Esophagus muscularis mucosa (tissue), 4 donors: Measurements from ENCODE around the gene ALDH18A1. TPM values are rescaled to one million over a fixed set of nuclear protein-coding genes. Genes with fewer than 3 reads are reported as not detected.
A peak's percentile ranks its signal among the peaks of the same experiment; 100 is the strongest.

Experiments
- DNase-seq: peaks from one replicate; pipeline ENCODE4 v3.0.0-alpha.2; 2017; ENCODE audit errors: extremely low spot score
- H3K27ac ChIP-seq, 4 donors: fragments of 200-600 bp; sonication (generic); replicated peaks in 1 of 4; 1 replicate in 3 of 4; 2 replicates in 1 of 4; pipeline ENCODE4 v1.5.1; 2016 to 2019; ENCODE audit warnings: mild to moderate bottlenecking in 1 of 4
- H3K27me3 ChIP-seq, 4 donors: fragments of 200-600 bp; sonication (generic); one replicate each; pipeline versions ENCODE4 v1.5.1 to v1.6.0; 2016 to 2019
- H3K36me3 ChIP-seq, 4 donors: fragments of 200-600 bp; sonication (generic); one replicate each; pipeline ENCODE4 v1.5.1; 2016 to 2019
- H3K4me1 ChIP-seq, 4 donors: fragments of 200-600 bp; sonication (generic); one replicate each; pipeline ENCODE4 v1.5.1; 2016 to 2019
- H3K4me3 ChIP-seq, 4 donors: fragments of 200-600 bp; sonication (generic); 1 replicate in 2 of 4; 2 replicates in 2 of 4; pipeline ENCODE4 v1.5.1; 2016 to 2019; ENCODE audit warnings: mild to moderate bottlenecking in 4 of 4, moderate library complexity in 1 of 4
- H3K9me3 ChIP-seq, 4 donors: fragments of 200-600 bp; sonication (generic); 1 replicate in 3 of 4; 2 replicates in 1 of 4; pipeline ENCODE4 v1.5.1; 2016 to 2019
- EP300 ChIP-seq: sonication (generic); formaldehyde crosslinking; IDR thresholded peaks from one replicate; pipeline ENCODE4 v1.6.1; 2017; ENCODE audit warnings: antibody characterized with exemption
- POLR2A ChIP-seq: fragments of 450-650 bp; IDR thresholded peaks from one replicate; pipeline ENCODE4 v1.6.1; 2017; ENCODE audit warnings: antibody characterized with exemption, moderate library complexity, mild to moderate bottlenecking, low read depth
- POLR2AphosphoS5 ChIP-seq, 2 donors: sonication (generic); formaldehyde crosslinking; IDR thresholded peaks; one replicate each; pipeline ENCODE4 v1.6.1; 2017; ENCODE audit warnings: antibody characterized with exemption in 2 of 2
- WGBS: methylation state at CpG from one replicate; pipeline ENCODE4 v1.1.5; 2018; 5-methylcytosine and 5-hydroxymethylcytosine counted together
- intact Hi-C: fragments of 100-400 bp; cut with DNase I; formaldehyde crosslinking; loops from one replicate; pipeline ENCODE4 v1.15.1; 2023
- total RNA-seq, 4 donors: library from RNA; depleted of rRNA; stranded (reverse); fragments of >200 nt; gene quantifications; one replicate each; pipeline versions ENCODE4 v1.1.0 to v1.2.1, GENCODE V29; 2016
- TF ChIP-seq, protein P1 (sequence below), 3 experiments: fragments of 200-600 bp in 2 of 3; fragments of 450-650 bp in 1 of 3; sonication (generic) in 2 of 3; IDR thresholded peaks; one replicate each; pipeline ENCODE4 v1.5.1; 2017 to 2019; ENCODE audit warnings: antibody characterized with exemption in 3 of 3, mild to moderate bottlenecking in 2 of 3, moderate library complexity in 1 of 3

Gene ALDH18A1
- total RNA-seq, 4 donors from 2014 or later, result 13.7 to 27.7 (median 21.8) TPM

DNA sequence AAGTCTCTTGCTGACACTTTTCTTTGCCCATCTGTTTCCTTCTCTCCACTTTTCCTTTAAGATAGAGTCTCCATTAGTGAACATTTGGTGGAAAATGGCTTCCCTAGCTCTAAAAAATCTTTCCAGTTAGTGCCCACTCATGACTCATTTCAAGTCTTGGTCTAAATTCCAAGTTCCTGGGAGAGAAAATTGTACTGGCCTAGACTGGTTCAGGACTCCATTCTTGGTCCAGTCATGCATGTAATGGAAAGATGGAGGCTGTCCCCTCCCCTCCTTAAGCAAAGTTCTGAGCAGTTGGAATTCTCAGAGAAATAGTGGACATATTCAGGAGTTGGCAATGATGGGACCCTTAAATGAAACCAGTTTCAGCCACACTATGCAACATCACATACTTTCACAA lies 3.8 kb upstream of the ALDH18A1 start:
- DNase-seq, result peak; percentile 12
- Histone ChIP-seq H3K4me3 (no peak overlapping the region), H3K27ac (no peak overlapping the region), H3K4me1 (peaks cover 8 to 46% (median 33%) of the 10 kb centered on the region in 4 donors), H3K9me3 (no peaks in the 10 kb centered on the region), H3K36me3 (peaks cover 0 to 15% (median 11%) of the 10 kb centered on the region in 4 donors), H3K27me3 (no peaks in the 10 kb centered on the region)
- TF ChIP-seq EP300 (no peak), POLR2A (no peak), POLR2AphosphoS5 (IDR thresholded peaks at IDR 0.05) (no peak)
- TF ChIP-seq, protein P1, sequence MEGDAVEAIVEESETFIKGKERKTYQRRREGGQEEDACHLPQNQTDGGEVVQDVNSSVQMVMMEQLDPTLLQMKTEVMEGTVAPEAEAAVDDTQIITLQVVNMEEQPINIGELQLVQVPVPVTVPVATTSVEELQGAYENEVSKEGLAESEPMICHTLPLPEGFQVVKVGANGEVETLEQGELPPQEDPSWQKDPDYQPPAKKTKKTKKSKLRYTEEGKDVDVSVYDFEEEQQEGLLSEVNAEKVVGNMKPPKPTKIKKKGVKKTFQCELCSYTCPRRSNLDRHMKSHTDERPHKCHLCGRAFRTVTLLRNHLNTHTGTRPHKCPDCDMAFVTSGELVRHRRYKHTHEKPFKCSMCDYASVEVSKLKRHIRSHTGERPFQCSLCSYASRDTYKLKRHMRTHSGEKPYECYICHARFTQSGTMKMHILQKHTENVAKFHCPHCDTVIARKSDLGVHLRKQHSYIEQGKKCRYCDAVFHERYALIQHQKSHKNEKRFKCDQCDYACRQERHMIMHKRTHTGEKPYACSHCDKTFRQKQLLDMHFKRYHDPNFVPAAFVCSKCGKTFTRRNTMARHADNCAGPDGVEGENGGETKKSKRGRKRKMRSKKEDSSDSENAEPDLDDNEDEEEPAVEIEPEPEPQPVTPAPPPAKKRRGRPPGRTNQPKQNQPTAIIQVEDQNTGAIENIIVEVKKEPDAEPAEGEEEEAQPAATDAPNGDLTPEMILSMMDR (IDR thresholded peaks at IDR 0.05), result no peak
- intact Hi-C loops, result no loop called here

DNA sequence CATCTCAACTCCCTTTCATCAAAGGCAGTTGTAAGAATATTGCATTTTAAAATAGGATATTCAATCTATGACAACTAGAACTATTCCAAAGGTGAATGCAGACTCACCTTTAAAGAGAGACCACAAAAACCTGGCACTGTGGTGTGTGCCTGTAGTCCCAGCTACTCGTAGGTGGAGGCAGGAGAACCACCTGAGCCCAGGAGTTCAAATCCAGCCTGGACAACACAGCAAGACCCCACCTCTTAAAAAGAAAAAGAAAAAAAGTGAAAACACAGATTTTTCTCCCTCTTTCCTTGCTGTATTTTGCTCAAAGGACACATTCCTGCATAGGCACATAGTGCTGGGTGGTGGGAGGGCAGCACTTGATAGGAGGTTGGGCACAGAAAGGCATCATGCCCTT lies 739 bp upstream of the ALDH18A1 start:
- DNase-seq, result no peak
- intact Hi-C loops, result no loop called here
- peaks cover 3 to 9% (median 6%) of the 10 kb centered on the region in 4 donors for H3K36me3 ChIP-seq
- H3K4me1 ChIP-seq, result peaks cover 9 to 32% (median 24%) of the 10 kb centered on the region in 4 donors
- H3K4me3 ChIP-seq, result peak overlapping the region; percentile 80 to 96 (median 88)
- H3K27me3 ChIP-seq, result no peaks in the 10 kb centered on the region
- H3K9me3 ChIP-seq, result no peaks in the 10 kb centered on the region
- 85% methylated on average over 1 of the region's 1 CpG for WGBS
- H3K27ac ChIP-seq, result no peak overlapping the region
- no peak for TF ChIP-seq POLR2AphosphoS5 (IDR thresholded peaks at IDR 0.05)
- TF ChIP-seq, protein P1 (IDR thresholded peaks at IDR 0.05), result no peak

DNA sequence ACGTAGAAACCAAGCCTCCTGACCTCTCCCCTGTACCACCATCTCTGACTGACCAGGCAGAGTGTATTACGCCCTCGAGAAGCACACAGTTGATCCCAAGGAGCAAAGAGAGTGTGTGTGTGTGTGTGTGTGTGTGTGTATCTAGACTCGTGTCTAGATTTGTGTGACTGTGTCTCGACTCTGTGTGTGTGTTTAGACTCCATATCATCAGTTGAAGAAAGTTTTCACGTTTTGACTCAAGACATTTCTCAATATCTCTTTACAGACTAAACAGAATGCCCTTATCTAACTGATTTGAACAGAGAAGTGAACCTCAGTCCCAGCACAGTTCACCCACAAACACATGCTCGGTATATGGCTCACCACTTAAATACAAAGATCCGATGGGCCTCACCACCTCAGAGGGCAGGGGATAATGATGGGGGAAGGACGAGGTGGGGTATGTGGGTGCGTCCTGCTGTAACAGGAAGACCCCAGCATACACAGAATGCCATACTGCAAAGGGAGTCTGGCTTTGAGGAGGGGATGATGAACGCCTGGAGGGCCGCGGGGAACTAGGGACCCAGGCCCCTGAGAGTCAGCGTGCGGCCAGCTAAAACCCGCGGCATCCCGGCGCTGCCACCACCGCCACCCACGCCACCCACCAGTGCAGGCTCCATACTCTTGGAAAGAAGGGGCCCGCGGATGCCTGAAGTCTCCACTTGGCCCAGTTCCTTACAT lies 780 bp downstream of the ALDH18A1 start:
- peak overlapping the region; percentile 59 to 79 (median 74) for H3K27ac ChIP-seq
- intact Hi-C loops, result no loop called here
- peaks cover 9 to 32% (median 24%) of the 10 kb centered on the region in 4 donors for H3K4me1 ChIP-seq
- TF ChIP-seq, protein P1 (IDR thresholded peaks at IDR 0.05), result no peak
- TF ChIP-seq EP300, result no peak
- no peak for TF ChIP-seq POLR2A
- TF ChIP-seq POLR2AphosphoS5 (IDR thresholded peaks at IDR 0.05), result no peak
- no peaks in the 10 kb centered on the region for H3K27me3 ChIP-seq
- peaks cover 15 to 23% (median 20%) of the 10 kb centered on the region in 4 donors for H3K36me3 ChIP-seq
- H3K4me3 ChIP-seq, result peak overlapping the region; percentile 80 to 96 (median 88)
- no peaks in the 10 kb centered on the region for H3K9me3 ChIP-seq
- WGBS, result 20% methylated on average over 17 of the region's 23 CpGs
- peak; percentile 62 for DNase-seq

DNA sequence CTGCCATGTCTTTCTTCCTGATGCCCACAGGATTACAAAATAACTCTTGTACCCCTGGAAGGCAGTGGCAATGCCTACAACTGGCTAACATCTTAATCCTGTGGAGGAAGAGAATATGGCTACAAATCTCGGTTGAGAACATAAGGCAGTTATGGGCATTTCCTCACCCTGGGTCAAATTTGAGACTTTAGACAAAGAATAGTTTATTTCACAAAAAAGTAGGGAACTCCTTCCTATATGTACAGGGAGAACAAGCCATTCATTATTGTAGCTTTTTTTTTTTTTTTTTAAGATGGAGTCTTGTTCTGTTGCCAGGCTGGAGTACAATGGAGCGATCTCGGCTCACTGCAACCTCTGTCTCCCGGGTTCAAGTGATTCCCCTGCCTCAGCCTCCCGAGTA lies 2.6 kb downstream of the ALDH18A1 start:
- Histone ChIP-seq H3K9me3 (no peaks in the 10 kb centered on the region), H3K4me1 (peaks cover 9 to 32% (median 24%) of the 10 kb centered on the region in 4 donors), H3K27ac (no peak overlapping the region), H3K4me3 (no peak overlapping the region), H3K36me3 (peaks cover 15 to 36% (median 20%) of the 10 kb centered on the region in 4 donors), H3K27me3 (no peaks in the 10 kb centered on the region)
- TF ChIP-seq POLR2AphosphoS5 (IDR thresholded peaks at IDR 0.05), result no peak
- TF ChIP-seq EP300, result no peak
- TF ChIP-seq POLR2A, result no peak
- TF ChIP-seq, protein P1 (IDR thresholded peaks at IDR 0.05), result no peak
- intact Hi-C loops, result no loop called here
- DNase-seq, result peak; percentile 57
- WGBS, result 94% methylated on average over 5 of the region's 5 CpGs
